Kidney epithelial cell (primary cell): ENCODE measurements around the gene TRMT112. TPM values are rescaled to one million over a fixed set of nuclear protein-coding genes. Genes with fewer than 3 reads are reported as not detected.

ENCODE experiments used
- DNase-seq: peaks from one replicate; pipeline ENCODE4 v3.0.0-alpha.2; 2010; ENCODE audit warnings: low read depth
- H3K27me3 ChIP-seq: 2 replicates; pipeline ENCODE4 v1.6.0; 2011; ENCODE audit warnings: low read length; ENCODE audit not compliant: control insufficient read depth, insufficient read depth
- H3K36me3 ChIP-seq: 2 replicates; pipeline ENCODE4 v1.5.1; 2011; ENCODE audit warnings: low read length; ENCODE audit not compliant: control insufficient read depth, insufficient read depth
- H3K4me3 ChIP-seq: 2 replicates; pipeline ENCODE4 v1.5.1; 2011; ENCODE audit warnings: low read depth, mild to moderate bottlenecking, control low read depth, low read length
- CTCF ChIP-seq: IDR thresholded peaks from 2 replicates; pipeline ENCODE4 v1.5.1; 2011; ENCODE audit warnings: mild to moderate bottlenecking, moderate library complexity, low read length, control low read depth, inconsistent platforms; ENCODE audit not compliant: insufficient read depth, poor library complexity, severe bottlenecking
- total RNA-seq: library from RNA; depleted of rRNA; stranded (reverse); fragments of >200 nt; gene quantifications from 2 replicates; pipeline ENCODE4 v1.2.3, GENCODE V29; 2015

The TRMT112 gene
- total RNA-seq, 1 donor from 2014 or later, result 366 TPM

- DNase-seq, result no peak
- Histone ChIP-seq H3K27me3 (peaks cover 5% of the 10 kb centered on the region), H3K4me3 (no peak overlapping the region), H3K36me3 (no peaks in the 10 kb centered on the region)
- TF ChIP-seq CTCF, result no peak
Measured at GRCh38 chr11:64341429-64341828, 24.1 kb upstream of the TRMT112 start.

- Histone ChIP-seq H3K4me3 (no peak overlapping the region), H3K36me3 (no peaks in the 10 kb centered on the region), H3K27me3 (peaks cover 5% of the 10 kb centered on the region)
- no peak for DNase-seq
- TF ChIP-seq CTCF, result peak; percentile 26
Measured at GRCh38 chr11:64340671-64341335, 23.4 kb upstream of the TRMT112 start.

GRCh38 chr11:64339754-64340408, 22.5 kb upstream of the TRMT112 start, which contains the start of gene CCDC88B:
TSS of gene CCDC88B (plus strand) at chr11:64340204. CDS start at chr11:64340267, 63 bp downstream.
- Histone ChIP-seq H3K27me3 (peaks cover 5% of the 10 kb centered on the region), H3K4me3 (no peak within 1 kb of the TSS), H3K36me3 (no peaks in the 10 kb centered on the region)
- DNase-seq, result no peak
- TF ChIP-seq CTCF, result no peak

- Histone ChIP-seq H3K36me3 (no peaks in the 10 kb centered on the region), H3K27me3 (peaks cover 5% of the 10 kb centered on the region), H3K4me3 (no peak overlapping the region)
- DNase-seq, result no peak
- no peak for TF ChIP-seq CTCF
Measured at GRCh38 chr11:64339286-64339685, 21.9 kb upstream of the TRMT112 start.

- peaks cover 5% of the 10 kb centered on the region for H3K27me3 ChIP-seq
- DNase-seq, result no peak
- no peaks in the 10 kb centered on the region for H3K36me3 ChIP-seq
- H3K4me3 ChIP-seq, result no peak overlapping the region
- TF ChIP-seq CTCF, result no peak
Measured at GRCh38 chr11:64338716-64339115, 21.4 kb upstream of the TRMT112 start.
